Endodermal cell (in vitro differentiated cells): Measurements from ENCODE around the gene GPER1. TPM values are rescaled to one million over a fixed set of nuclear protein-coding genes. Genes with fewer than 3 reads are reported as not detected.

Source experiments
- DNase-seq: peaks from one replicate; pipeline ENCODE4 v3.0.0-alpha.2; 2017
- H3K27ac ChIP-seq: 2 replicates; pipeline ENCODE4 v1.5.1; 2013; ENCODE audit warnings: mild to moderate bottlenecking, low read depth, low read length, moderate library complexity
- H3K27me3 ChIP-seq: 2 replicates; pipeline ENCODE4 v1.6.1; 2013; ENCODE audit warnings: mild to moderate bottlenecking, low read length, moderate library complexity; ENCODE audit not compliant: insufficient read depth, control insufficient read depth, poor library complexity, severe bottlenecking
- H3K36me3 ChIP-seq: 2 replicates; pipeline ENCODE4 v1.7.0; 2013; ENCODE audit warnings: mild to moderate bottlenecking, low read length, moderate library complexity; ENCODE audit not compliant: control insufficient read depth, insufficient read depth
- H3K4me1 ChIP-seq: one replicate; pipeline ENCODE4 v1.7.0; 2013; ENCODE audit warnings: low read length; ENCODE audit not compliant: control insufficient read depth, insufficient read depth
- H3K4me3 ChIP-seq: 2 replicates; pipeline ENCODE4 v1.5.1; 2013; ENCODE audit warnings: mild to moderate bottlenecking, low read length, moderate library complexity
- H3K9ac ChIP-seq: 2 replicates; pipeline ENCODE4 v1.6.1; 2013; ENCODE audit warnings: mild to moderate bottlenecking, low read length, moderate library complexity; ENCODE audit not compliant: poor library complexity, severe bottlenecking; ENCODE audit errors: extremely low read depth
- H3K9me3 ChIP-seq: 2 replicates; pipeline ENCODE4 v1.6.1; 2013; ENCODE audit warnings: mild to moderate bottlenecking, low read length, moderate library complexity; ENCODE audit not compliant: control insufficient read depth
- H3K27ac Mint-ChIP-seq: 2 replicates; pipeline ENCODE4 v1.8.0; 2020; ENCODE audit warnings: mixed read lengths
- H3K27me3 Mint-ChIP-seq: 2 replicates; pipeline ENCODE4 v1.8.0; 2021; ENCODE audit warnings: mild to moderate bottlenecking, mixed read lengths; ENCODE audit not compliant: insufficient read depth
- H3K36me3 Mint-ChIP-seq: 2 replicates; pipeline ENCODE4 v1.8.0; 2020; ENCODE audit warnings: low read depth, mixed read lengths
- H3K4me1 Mint-ChIP-seq: 2 replicates; pipeline ENCODE4 v1.8.0; 2020; ENCODE audit warnings: mixed read lengths
- H3K4me3 Mint-ChIP-seq: 2 replicates; pipeline ENCODE4 v1.8.0; 2020; ENCODE audit warnings: mild to moderate bottlenecking, moderate library complexity, mixed read lengths
- H3K9me3 Mint-ChIP-seq: 2 replicates; pipeline ENCODE4 v1.8.0; 2020; ENCODE audit warnings: mild to moderate bottlenecking, mixed read lengths
- CTCF ChIP-seq: fragments of 200-600 bp; sonication (generic); conservative IDR thresholded peaks from 2 replicates; pipeline ENCODE4 v1.5.0; 2021; ENCODE audit warnings: antibody characterized with exemption, mild to moderate bottlenecking
- WGBS, 2 experiments: methylation state at CpG; one replicate each; pipeline versions ENCODE4 v1.1.5 to v1.1.7; 2013; ENCODE audit warnings: missing lambda C conversion rate in 2 of 2, mixed read lengths in 1 of 2; ENCODE audit not compliant: insufficient coverage in 1 of 2, insufficient read length in 1 of 2; 5-methylcytosine and 5-hydroxymethylcytosine counted together
- total RNA-seq, 2 donors: library from RNA; stranded (reverse); fragmentation: NEBNext Ultra II Directional in 1 of 2; extraction: Animal tissue kit (Norgen Biotek cat#: 25700) in 1 of 2; gene quantifications; 2 replicates in 1 of 2; 3 replicates in 1 of 2; pipeline ENCODE4 v1.2.1, GENCODE V29; 2021

The GPER1 gene
- total RNA-seq, 2 donors from 2014 or later, result 0.35 to 0.51 TPM

- Histone ChIP-seq H3K4me1 (no peaks in the 10 kb centered on the region), H3K27ac (peak overlapping the region; percentile 44), H3K27me3 (no peaks in the 10 kb centered on the region), H3K36me3 (peaks cover 4% of the 10 kb centered on the region), H3K9me3 (no peaks in the 10 kb centered on the region), H3K4me3 (no peak overlapping the region), H3K9ac (no peak overlapping the region)
- peaks cover 2% of the 10 kb centered on the region for H3K4me1 Mint-ChIP-seq
- 92 to 93% methylated on average over 10 to 16 of the region's 16 CpGs for WGBS, 2 experiments
- H3K9me3 Mint-ChIP-seq, result no peaks in the 10 kb centered on the region
- no peak for TF ChIP-seq CTCF
- H3K27me3 Mint-ChIP-seq, result no peaks in the 10 kb centered on the region
- H3K27ac Mint-ChIP-seq, result peak overlapping the region; percentile 58
- no peak for DNase-seq
- no peak overlapping the region for H3K4me3 Mint-ChIP-seq
- H3K36me3 Mint-ChIP-seq, result no peaks in the 10 kb centered on the region
Observed at GRCh38 chr7:1080921-1081255, 7.0 kb upstream of the GPER1 start.

GRCh38 chr7:1081336-1081735, 6.6 kb upstream of the GPER1 start:
- Histone ChIP-seq H3K27me3 (no peaks in the 10 kb centered on the region), H3K9ac (no peak overlapping the region), H3K4me1 (no peaks in the 10 kb centered on the region), H3K27ac (no peak overlapping the region), H3K4me3 (no peak overlapping the region), H3K36me3 (peaks cover 4% of the 10 kb centered on the region), H3K9me3 (no peaks in the 10 kb centered on the region)
- peaks cover 2% of the 10 kb centered on the region for H3K4me1 Mint-ChIP-seq
- no peaks in the 10 kb centered on the region for H3K9me3 Mint-ChIP-seq
- H3K36me3 Mint-ChIP-seq, result no peaks in the 10 kb centered on the region
- no peaks in the 10 kb centered on the region for H3K27me3 Mint-ChIP-seq
- 91 to 94% methylated on average over 17 to 20 of the region's 20 CpGs for WGBS, 2 experiments
- H3K27ac Mint-ChIP-seq, result no peak overlapping the region
- no peak for DNase-seq
- TF ChIP-seq CTCF, result no peak
- no peak overlapping the region for H3K4me3 Mint-ChIP-seq

GRCh38 chr7:1081931-1082401, 5.9 kb upstream of the GPER1 start:
- Mint-ChIP-seq H3K4me3 (no peak overlapping the region), H3K27me3 (no peaks in the 10 kb centered on the region), H3K27ac (no peak overlapping the region), H3K36me3 (no peaks in the 10 kb centered on the region), H3K4me1 (peaks cover 3% of the 10 kb centered on the region), H3K9me3 (no peaks in the 10 kb centered on the region)
- TF ChIP-seq CTCF, result no peak
- Histone ChIP-seq H3K27me3 (no peaks in the 10 kb centered on the region), H3K9ac (no peak overlapping the region), H3K27ac (peak overlapping the region; percentile 38), H3K4me3 (no peak overlapping the region), H3K9me3 (no peaks in the 10 kb centered on the region), H3K36me3 (peaks cover 4% of the 10 kb centered on the region), H3K4me1 (no peaks in the 10 kb centered on the region)
- no peak for DNase-seq
- WGBS, 2 experiments, result 93% methylated on average over 22 to 31 of the region's 31 CpGs
